ELR (cell line): ENCODE data around the gene TCF23.
A peak's percentile ranks its signal among the peaks of the same experiment; 100 is the strongest.
"Not testable (repeated sequence)": the region's sequence is repeated elsewhere in the genome, so short reads cannot be mapped to it uniquely, and the experiment has no call there.

Source experiments
- DNase-seq: peaks from one replicate; pipeline ENCODE4 v3.0.0-alpha.2; 2015; ENCODE audit warnings: low read depth

TCF23 gene

DNA sequence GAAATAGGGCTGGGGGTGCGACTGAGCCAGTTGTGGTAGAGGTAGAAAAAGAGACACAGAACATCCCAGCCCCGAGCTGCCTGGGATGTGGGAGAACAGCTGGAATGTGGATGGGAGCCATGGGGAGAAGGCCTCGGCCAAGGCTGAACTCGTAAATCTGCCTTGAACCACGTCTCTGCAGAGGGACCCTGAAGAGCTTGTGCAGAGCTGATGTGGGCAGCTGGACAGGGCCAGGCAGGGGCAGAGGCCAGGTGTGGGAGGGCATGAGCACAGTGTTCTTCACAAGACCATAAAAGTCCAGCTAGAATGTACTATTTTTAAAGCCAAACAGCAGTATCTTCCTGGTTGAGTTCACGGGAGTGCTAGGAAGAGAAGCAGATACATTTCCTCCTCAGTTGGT, 5.7 kb downstream of the TCF23 start:
- DNase-seq: no peak

DNA sequence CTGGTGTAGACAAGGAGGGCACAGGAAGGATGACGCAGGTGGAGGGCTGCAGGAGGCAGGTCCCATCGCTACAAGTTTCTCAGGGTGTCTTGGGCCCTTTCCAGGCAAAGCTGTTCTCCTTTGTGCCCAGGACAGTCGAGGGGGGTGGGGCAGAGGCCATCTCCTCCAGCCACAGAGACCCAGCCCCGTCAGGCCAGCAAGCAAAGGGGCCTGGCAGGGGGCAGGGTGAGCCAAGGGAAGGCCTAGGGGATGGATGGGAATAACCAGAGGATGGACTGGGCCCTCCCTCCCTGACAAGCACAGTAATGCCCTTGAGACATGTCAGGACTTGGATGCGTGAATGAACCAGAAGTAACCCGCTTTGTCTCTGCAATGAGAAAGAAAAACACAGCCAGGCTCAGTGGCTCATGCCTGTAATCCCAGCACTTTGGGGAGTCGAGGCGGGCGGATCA, 6.3 kb downstream of the TCF23 start:
- no peak for DNase-seq

DNA sequence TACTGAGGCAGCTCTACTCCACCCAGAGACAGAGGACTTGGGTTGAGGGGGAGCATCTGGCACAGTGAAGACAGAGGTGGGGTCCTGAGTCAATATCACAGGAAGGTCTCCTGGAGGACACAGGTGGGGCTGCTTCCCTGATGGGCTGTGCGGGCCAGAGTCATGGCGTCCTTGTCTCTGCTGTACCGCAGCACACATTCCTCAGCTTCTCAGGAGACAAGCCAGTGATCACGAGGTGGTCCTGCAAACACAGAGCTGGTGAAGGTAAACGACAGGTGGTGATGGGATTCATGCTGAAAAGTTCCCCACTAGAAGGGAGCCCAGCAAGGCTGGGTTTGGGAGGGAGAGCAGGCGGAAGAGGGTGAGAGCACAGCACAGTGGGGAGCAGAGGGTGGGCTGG, 9.7 kb downstream of the TCF23 start:
- DNase-seq: no peak

DNA sequence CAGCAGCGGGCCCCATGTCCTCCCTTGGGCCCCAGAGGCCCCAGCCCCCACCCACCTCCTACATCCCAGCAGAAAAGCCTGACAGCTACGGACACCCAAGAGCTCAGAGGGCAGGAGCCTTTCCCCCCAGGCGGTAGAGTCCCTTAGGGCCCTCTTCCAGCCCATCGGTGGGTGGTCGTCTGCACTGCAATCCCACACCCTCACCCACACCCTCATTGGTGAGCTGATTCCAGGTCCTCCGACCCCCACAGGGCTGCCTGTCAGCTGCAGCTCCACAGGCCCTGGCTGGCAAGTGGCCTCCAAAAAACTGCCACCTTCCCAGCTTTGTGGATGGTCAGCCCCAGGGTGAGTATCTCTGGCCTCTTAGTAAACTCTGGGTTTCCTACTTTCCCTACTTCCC, 10.5 kb downstream of the TCF23 start:
- DNase-seq: no peak

DNA sequence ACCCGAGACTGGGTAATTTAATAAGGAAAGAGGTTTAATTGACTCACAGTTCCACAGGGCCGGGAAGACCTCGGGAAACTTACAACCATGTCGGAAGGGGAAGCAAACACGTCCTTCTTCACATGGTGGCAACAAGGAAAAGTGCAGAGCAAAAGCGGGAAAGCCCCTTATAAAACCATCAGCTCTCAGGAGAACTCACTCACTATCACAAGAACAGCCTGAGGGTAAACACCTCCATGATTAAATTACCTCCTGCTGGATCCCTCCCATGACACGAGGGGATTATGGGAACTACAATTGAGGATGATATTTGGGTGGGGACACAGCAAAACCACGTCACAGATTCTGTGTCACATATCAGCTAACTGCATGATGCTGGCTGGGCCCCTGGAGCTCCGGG, 11.4 kb downstream of the TCF23 start:
- DNase-seq: no peak

DNA sequence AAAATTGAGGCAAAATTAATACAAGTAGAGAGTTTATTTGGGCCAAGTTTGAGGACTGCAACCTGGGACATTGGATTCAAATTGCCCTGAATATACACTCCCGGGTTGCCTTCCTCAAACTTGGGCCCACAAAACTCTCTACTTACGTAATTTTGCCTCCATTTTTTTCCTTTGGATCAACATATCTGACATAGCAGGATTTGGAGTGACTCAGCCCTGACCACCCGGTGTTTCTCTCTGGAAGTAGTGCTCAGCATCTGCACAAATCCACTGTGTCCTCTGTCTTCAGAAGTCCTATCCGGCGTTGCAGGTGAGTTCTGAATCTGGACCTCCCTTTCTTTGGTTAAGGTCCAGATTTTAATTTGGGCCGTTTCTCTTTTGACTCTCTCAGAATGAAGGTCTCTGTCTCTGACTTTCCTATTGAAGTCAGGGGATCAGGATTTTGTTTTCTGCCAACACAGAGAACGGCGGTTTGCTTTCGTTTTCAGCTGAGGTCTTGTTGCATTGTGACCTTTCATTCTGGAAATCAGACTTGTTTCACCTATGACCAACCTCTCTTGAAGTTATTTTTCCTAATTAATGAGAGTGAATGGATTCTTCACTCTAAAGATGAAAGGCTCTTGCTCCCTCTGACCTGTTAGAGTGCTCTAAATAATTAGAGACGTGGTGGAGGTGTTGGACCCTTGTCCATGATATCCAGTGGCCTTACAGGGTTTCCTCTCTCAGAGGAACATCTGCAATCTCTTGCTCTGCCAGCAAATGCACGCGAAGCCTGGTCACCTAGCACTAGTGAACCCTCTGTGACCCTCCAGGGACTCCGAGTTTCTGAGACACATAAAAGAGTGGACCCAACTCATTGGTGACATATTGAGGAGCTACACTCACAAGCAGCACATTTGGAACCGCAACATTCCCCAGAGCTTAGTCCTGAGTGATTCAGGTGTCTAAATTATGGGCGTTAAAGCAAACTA, 13.6 kb downstream of the TCF23 start:
- peak; percentile 36 for DNase-seq

DNA sequence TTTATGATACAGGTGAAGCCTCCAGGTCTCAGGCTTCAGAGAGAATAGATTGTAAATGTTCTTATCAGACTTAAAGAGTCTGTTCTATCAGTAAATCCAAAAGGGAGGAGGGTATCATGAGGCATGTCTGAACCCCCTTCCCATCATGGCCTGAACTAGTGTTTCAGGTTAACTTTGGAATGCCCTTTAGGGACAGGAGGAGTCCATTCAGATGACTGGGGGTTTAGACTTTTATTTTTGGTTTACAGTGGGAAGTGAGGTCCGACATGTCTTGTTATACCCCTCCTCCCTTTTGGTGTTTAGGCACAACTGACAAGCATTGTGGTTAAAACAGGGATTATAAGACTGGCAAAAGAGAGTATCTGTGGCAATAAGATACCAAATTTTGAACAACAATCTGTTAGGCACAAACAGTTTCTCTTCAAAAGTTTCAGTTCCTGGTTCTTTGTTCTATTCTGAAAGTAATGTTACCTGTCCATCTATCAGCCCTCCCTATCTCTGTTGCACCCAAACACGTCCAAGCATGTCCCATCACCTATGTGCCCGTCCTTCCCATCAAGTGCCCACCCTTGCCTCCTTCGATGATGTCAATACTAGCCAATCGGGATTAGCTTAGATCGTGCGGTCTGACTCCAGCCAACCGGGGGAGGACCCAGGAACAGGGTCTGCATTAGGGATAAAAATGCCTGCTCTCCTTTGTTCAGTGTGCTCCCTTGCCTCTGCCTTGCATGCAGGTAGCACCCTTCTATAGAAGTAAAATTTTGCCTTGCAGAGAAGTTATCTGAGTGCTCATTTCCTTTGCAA, 16.4 kb downstream of the TCF23 start:
- DNase-seq: no peak

DNA sequence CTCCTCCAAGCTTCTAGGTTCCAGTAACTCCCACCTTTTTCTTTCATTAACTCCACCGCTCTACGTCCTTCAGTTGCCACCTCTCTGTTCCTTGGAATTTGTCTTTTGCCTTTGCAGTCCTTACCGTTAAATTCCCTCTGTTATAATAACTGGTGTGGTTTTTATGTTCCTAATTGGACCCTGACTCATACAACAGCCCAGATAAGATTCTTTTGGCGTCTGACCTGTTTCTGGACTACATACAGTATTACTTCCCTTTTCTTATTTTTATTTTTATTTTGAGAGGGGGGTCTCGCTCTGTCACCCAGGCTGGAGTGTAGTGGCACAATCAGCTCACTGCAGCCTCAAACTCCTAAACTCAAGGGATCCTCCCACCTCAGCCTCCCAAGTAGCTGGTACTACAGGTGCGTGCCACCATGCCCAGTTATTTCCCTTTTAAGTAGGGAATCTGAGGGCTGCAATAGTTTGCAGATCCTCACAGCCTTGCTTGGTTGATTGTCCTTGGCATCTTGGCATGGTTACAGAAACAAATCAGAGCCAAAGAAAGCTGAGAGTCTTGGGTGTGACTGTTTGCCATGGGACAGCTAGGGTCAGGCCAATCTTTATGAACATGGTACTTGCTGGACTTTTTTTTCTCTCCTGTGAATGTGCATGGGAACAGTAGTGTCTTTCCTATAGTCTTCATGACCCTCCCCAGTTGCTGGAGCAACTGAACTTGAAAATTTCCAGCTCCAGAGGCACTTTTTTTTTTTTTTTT, 22.0 kb downstream of the TCF23 start:
- DNase-seq: no peak

DNA sequence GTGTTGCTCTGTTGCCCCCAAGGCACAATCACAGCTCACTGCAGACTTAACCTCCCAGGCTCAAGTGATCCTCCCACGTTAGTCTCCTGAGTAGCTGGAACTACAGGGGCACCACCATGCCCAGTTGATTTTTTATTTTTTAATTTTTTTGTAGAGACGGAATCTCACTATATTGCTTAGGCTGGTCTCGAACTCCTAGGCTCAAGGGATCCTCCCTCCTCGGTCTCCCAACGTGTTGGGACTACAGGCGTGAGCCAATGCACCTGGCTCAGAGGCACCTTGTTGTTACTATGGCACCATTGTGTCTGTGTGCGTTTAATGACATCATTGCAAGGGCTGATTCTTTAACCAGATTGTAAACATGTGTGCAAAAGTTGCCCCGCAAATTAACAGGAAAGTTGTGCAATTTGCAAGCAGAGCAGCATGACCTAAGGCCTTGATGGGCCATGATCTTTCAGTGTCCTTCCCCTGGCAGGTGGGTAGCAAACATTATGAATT, 22.6 kb downstream of the TCF23 start:
- DNase-seq: no peak

DNA sequence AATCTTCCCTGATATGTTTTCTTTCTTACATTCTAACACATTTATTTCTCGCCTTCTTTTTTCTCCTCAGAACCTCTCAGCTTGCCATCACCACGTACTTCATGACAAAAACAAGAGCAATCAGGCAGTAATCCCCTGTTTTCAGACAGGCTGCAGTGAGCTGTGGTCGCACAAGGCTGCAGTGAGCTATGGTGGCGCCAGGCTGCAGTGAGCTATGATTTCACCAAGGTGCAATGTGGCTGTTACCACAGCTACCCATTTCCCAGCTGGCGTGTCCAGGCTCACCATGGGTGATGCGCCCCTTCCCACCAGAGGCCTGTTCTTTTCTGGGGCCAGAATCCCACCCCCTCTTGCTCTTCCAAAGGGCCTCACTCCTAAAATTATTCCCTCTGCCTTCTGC, 25.8 kb downstream of the TCF23 start:
- DNase-seq: no peak

DNA sequence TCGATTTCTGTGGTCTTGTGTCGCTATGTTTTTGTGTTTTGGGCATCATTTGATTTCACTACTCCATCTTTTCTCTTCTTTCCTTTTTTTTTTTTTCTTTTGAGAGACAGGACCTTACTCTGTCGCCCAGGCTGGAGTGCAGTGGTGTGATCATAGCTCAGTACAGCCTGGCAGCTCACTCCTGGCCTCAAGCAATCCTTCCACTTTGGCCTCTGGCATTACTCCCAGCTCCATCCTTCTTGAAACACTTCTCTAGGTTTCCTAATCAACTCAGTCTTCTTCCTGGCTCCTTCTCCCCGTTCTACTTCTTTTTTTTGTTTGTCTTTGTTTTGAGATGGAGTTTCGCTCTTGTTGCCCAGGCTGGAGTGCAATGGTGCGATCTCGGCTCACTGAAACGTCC, 26.5 kb downstream of the TCF23 start:
- DNase-seq: no peak

DNA sequence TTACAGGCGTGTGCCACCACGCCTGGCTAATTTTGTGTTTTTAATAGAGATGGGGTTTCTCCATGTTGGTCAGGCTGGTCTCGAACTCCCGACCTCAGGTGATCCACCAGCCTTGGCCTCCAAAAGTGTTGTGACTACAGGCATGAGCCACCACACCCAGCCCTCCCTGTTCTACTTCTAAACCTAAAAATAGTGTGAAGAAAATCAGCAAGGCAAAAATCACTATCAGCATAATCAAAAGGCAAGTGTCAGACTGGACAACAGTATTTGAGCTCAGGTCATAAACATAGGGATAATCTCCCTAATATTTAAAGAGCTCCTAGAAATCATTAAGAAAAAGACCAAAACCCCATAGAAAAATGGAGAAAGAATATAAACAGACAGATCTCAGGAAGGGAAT, 27.0 kb downstream of the TCF23 start:
- not testable (repeated sequence) for DNase-seq

DNA sequence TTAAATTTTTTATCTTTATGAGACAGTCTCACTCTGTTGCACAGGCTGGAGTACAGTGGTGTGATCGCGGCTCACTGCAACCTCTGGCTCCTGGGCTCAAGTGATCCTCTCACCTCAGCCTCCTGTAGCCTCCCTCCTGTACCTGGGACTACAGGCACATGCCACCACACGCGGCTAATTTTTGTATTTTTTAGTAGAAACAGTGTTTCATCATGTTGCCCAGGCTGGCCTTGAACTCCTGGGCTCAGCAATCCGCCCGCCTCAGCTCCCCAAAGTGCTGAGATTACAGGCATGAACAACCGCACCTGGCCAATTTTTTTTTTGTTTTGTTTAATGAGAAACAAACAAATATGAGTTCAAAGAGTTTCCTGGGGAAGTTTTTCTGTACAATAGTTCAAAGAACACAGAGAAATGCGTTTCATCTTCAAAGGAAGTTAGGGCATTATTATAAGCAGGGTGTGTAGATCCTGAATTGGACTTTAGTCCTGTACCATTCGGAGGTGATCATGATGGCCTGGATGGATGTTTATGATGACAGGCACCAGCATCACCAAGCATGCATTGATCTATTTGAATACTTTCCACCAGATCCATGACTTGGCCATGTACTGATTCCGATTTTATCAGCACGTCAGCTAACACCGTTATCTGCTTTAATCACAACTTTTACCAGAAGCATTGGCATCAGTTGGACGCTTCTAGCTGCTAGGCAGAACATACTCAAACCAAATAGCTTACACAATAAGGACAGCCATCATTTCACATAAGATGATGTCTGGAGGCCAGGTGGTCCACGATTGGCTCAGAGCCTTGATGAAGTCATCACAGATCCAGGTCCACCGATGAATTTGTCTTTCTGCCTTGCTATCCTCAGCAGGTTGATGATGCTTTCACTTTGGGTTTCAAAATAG, 28.9 kb downstream of the TCF23 start:
- DNase-seq: no peak

DNA sequence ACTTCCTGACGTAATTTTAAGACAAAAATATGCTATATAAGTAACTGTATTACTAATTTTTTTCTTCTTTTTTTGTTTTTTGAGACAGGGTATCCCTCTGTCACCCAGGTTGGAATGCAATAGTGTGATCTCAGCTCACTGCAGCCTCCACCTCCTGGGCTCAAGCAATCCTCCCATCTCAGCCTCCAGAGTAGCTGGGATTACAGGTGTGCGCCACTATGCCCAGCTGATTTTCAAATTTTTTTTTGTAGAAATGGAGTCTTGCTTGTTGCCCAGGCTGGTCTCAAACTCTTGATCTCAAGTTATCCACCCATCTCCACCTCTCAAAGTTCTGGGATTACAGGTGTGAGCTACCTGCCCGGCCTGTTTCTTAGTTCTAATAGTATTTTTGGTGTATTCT, 29.7 kb downstream of the TCF23 start:
- DNase-seq: no peak

DNA sequence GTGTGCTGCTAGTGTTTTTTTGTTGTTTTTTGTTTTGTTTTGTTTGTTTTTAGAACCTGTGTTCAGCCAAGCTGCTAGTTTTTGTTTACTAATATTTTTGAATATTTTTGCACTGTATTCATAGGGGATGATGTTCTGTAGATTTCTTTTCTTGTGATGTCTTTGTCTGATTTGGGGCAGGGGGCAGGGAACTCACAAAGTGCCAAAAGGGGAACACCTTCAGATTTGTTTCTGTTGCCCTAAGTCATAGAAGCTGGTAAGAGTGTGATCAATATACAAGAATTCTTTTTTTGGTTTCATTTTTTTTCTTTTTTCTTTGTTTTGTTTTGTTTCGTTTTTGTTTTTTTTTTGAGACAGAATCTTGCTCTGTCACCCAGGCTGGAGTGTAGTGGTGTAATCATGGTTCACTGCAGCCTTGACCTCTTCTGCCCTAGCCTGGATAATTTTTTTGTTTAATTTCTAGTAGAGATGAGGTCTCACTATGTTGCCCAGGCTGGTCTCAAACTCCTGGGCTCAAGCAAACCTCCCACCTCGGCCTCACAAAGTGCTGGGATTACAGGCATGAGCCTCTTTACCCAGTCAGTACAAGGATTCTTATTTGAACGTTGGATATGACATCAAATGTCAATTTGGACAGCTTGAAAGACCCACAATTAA, 30.7 kb downstream of the TCF23 start:
- no peak for DNase-seq

DNA sequence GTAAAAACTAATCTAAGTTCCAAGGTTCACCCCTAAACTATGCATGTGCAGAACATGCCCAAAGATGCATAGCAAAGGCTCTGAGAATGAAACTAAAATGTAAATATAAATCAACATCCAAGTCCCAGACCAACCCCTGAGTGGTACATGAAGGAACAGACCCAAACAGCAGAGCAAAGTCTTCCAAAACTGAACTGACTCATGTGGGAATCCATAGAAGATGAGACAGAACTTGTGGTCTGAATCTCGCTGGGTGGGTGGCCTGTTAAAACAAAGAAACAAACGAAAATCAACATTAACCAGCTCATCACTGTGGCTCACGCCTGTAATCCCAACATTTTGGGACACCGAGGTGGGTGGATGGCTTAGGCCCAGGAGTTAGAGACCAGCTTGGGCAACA, 33.5 kb downstream of the TCF23 start:
- peak; percentile 19 for DNase-seq

DNA sequence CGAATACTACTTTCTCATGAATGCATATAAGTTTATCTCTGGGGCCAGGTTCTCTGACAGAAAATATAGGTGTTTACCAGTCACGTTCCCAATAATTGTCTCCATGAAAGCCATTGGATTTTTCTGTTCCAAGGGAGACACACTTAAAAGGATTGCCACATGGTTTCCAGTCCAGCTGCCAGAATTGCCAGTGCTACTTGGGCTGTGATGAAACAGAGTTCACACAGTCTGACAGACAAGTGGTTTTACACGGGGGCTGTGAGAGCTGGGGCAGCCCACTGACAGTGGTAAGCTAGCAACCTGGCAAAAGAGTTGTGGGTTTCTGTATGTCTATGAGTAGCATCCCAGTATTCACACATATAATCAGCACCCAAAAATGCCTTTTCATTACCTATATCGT, 35.3 kb downstream of the TCF23 start:
- DNase-seq: no peak

DNA sequence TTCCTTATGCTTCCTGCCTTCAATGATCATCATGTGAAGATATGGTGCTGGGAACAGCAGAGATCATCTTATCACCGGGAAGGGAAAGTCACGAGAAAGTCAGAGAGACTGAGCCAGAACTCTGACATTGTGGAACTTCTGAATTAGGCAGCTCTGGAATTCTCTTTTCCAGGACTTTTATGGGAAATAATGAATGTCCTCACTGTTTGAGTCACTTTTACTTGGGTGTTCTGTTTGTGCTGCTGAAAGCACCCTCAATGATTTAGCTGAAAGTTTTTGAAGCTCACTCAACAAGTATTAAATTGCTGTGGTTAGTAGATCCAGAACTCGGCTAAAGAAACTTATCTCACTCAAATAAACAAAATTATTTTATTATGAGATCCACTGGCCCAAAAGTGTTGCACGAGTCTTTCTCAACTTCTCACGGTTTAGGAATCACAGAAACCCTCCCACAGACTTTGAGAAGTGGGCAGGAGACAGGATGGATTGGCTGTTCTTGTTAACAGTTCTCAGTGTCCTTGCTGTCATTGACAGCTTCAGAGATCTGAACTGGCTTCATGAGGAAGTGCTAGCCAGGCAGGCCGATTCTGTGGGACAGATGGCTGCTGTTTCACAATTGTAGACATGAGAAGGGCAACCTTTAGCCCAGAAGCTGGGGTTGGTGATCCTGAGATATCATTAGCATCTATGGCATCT, 36.7 kb downstream of the TCF23 start:
- no peak for DNase-seq

DNA sequence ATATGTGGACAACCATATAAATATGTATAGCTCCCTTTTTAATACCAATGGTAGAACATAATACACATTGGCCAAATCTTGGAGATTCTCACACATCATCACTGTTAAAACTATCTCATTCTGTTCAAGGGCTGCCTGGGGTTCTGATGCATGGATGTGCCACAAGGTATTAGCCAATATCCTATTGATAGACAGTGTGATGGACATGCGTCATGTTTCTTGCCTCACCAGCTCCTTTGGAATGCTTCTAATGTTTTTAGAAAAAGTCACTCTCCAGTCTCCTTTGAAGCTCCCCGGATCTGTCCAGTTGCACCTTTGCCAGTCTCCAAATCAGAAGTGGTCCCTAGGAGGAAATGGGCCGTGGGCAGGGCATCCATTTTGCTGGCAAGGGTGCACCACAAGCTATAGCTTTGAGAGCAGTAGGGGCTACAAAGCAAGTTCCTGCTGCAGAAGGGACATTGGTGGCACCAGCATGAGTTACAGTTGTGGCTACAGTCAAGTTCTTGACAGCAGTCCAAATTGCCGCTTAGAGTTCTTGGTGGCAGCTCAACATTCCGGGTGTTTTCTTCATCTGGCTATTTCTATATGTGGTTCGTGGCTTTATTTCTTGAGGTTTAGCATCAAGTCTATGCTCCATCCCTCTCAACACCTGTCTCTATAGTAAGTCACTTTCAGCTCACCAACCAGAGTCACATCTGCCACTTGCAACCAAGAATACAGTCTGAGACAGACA, 38.0 kb downstream of the TCF23 start:
- no peak for DNase-seq
